ENCODE data around the gene WDR7.

The WDR7 gene

GRCh38 chr18:56953428-56954198 lies 302.5 kb downstream of the WDR7 start:
- DNase-seq: no peak

DNA sequence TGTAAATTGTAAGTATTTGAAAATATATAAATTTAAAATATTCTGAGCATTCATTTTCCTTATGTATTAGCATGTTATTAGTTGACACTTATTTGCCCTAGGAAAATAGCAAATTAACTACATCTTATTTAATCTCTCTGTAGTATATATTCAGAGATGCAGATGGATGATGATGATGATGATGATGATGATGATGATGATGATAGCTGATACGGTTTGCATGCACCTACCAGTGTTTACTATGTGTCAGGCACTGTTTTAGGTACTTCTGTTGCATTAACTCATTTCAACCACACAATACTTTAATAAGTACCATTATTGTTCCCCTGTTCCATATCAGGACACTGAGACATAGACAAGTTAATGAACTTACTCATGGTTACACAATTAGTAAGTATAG lies 304.3 kb downstream of the WDR7 start:
- DNase-seq: no peak

DNA sequence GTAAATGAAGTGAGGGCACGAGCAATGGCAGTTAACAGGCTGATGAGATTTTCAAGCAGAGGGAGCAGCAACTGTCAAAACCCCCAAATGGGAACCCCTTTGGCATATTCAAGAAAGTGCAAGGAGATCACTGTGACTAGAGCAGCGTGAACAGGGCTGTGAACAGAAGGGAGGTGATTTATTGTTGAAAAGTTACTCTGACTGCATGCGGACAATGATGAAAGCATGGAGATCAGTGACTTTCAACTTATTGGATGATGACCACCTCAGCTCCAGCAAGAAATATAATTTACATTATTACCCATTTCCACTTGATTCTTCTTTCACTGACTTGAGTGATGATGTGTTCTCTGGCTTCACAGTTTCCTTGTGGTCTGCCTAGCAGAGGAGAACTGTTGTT lies 308.0 kb downstream of the WDR7 start:
- no peak for DNase-seq

DNA sequence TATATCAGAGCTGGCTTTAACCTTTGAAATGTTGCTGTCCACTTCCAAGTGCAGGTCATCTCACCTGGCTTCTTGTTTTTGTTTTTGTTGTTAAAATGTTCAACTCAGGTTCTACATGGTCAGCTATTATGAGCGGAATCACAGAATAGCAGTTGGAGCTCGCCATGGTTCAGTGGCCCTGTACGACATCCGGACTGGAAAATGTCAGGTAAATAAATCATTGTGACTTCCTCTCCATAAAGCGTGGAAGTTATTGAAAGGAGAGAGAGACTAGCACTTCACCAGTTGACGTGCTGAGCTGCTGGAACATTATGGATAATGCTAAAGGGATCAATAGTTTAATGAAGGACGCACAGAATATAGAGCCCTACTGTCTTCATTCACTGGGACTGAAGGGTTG lies 311.2 kb downstream of the WDR7 start:
- no peak for DNase-seq

DNA sequence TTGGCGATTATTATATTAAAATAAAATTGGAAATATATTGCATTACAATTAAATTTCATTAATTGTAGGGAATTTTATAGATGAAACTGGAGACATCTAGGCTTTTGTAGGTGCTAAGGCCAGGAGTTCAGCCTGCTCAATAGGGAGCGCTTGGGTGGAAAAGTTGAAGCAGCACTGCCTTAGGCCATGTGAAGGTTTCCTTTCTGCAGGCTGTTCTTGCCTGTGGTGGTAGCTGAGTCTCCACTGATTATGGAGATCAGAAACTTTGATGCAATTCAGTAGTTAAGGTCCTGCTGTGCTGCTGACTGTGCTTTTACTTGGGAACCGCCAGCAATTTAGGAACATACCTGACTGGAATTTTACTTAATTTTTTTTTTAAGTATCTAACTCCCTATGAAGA lies 315.9 kb downstream of the WDR7 start:
- no peak for DNase-seq

- DNase-seq: no peak
Measured at GRCh38 chr18:56973487-56973886, 322.3 kb downstream of the WDR7 start.

- no peak for DNase-seq
Measured at GRCh38 chr18:56974141-56974540, 323.0 kb downstream of the WDR7 start.

DNA sequence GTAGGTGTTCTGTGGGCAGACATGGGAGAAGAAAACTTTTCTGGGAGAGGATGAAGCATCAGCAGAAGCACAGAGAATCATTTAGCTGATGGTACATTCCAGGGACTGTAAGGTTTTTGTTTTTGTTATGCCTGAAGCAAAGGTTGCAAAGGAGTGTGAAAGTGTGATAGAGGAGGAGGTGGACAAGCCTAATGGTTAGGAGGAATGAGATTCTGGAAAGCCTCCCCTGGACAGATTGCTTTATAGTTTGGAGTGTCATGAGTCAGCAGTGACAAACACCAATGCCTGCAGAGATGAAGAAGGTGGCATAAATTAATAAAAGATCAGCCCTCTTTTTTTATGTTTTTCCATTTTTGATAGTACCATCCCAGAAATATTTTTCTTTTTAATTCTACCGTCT lies 324.1 kb downstream of the WDR7 start:
- DNase-seq: no peak

DNA sequence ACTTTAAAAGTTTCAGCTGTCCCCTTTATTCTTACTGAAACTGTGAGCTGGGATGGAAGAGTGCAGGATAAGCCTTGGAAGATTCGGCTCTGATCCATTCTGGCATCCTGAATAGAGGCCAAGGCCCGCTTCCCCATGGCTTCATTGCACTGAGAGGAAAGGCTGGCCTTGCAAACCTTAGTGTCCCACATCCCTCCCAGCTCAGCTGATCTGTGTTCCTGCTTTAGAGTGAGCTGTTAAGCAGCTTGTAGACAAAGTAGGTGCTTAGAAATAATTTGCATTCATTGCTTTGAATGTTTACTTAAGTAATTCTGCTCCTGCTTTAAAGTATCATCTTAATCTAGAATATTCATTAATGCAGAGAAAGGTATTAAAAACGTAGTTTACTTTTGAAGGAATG lies 326.1 kb downstream of the WDR7 start:
- DNase-seq: no peak

DNA sequence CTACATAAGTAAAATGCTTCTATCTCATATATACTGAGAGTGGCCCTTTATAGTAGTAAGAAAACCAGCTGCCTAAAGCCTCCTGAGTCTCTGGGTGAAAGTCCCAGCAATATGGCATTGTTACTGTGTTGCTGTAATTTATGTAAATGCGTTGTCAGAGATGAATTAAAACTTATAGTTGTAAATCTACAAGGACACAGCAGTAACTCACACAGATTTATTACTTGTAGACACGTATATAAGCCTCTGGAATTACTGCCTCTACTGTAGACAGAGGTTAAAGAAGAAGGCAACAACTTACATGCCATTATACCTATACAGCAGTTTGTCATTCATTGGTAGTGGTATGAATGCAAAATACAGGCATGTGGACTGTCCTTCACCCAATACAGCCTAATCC lies 326.6 kb downstream of the WDR7 start:
- DNase-seq: no peak

DNA sequence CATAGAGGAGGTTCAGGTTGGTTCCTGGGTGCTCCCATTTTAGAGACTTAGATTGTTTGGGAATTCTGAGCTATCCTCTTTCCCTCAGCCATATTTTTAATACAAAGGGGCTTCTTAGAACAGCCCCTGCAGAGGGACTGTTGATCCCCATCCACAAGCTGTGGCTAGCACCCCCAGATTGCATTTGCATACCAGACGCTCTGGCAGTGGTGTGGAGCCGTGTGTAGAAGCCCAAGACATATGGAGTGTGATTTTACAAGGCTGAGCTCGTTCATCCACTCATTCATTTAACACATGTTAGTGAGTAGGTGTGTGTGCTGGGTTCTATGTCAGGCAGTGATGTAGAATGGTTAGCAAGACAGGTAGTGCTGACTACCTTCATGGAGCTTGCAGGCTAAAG lies 329.0 kb downstream of the WDR7 start:
- no peak for DNase-seq

DNA sequence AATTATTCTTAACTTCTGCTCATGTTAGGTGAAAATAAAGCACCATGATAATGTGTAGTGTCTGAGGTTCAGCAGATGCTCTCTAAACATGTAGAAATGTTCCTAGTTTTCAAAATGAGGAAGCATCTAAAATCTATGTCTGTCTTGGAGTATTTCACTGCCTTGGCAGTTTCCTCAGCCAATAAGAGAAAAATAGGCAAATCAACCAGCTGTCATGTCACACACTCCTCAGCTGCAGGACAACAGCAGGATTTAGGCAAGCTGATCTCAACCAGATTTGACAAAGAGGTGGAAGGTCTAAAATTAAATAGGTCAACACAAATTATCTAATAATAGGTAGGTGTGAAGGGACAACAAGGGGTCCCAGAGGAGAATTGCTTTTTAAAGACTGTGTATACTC lies 331.6 kb downstream of the WDR7 start:
- no peak for DNase-seq

- DNase-seq: no peak
Measured at GRCh38 chr18:56983275-56983992, 332.3 kb downstream of the WDR7 start.

DNA sequence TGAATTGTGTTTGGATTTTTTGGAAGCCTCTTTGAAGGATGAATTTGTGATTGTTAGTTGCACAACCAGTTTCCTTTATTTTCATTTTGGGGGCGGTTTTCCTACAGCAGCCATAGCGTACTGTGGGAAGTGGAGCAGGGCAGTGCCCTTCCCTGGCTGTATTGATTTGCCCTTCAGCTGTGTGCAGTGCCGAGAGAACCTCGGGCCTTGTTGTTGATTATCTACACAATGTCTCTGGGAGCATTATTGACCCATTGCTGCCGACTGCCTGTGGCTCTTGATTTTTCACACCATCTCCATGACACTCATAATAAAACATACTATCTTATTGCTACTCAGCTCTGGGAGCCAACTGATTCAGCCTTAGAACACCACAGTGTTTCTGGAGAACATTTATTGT lies 333.6 kb downstream of the WDR7 start:
- no peak for DNase-seq

DNA sequence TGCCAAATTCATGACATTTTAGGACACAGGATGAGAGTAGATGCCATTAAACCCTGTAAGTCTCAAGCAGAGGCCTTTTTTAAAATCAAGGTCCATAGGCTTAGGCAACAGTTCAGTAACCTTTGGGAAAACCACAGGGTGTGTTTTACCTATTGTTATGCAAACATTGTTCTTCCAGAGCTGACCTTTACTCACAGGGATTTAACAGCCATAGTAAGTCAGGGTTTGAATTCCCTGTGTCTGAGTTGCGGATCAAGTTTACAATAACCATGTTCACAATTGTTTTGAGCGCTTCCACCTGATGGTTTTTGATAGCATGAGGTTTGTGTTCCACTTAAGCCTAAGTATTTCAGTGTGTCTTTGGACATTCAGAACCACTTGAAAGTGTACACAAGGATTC lies 335.7 kb downstream of the WDR7 start:
- DNase-seq: no peak

- DNase-seq: no peak
Measured at GRCh38 chr18:56987236-56987635, 336.1 kb downstream of the WDR7 start.

GRCh38 chr18:56988022-56988421 lies 336.9 kb downstream of the WDR7 start:
- DNase-seq: no peak

DNA sequence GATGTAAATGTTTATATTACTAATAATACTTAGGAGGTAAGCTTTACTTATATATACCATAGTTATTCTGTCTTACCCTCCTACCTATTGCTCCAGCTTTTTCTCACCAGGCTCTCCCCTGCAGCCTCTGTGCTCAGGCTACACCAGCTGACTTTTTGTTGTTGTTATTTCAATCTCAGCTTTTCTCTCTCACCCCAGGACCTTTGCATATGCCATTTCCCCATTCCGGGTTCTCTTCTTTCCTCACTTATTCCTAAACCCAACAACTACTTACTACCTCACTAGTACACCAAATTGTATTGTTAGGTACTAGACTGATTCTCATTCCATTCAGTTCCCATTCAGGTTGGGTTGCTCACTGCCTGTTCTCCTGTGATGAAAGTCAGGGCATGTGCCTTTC lies 339.5 kb downstream of the WDR7 start:
- no peak for DNase-seq

- no peak for DNase-seq
Measured at GRCh38 chr18:56992777-56993176, 341.6 kb downstream of the WDR7 start.

GRCh38 chr18:56995579-56996188 lies 344.5 kb downstream of the WDR7 start:
- no peak for DNase-seq

DNA sequence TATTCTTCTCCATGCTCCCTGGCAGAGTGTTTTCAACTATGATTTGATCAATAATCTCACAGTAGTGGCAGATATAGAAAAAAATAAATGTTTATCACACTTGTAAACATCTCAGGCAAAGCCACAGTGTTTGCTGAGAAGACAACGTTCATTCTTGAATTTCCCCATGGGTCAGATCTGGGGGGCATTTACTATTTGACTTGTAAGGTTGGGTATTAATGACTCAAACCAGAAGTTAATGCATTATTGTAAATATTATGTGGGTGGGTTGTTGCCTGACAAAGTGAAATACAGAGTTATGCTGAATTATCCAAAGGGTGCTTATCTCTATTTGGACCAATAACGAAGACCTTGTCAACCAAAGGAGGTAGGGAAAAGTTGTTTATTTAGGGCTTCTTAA lies 346.0 kb downstream of the WDR7 start:
- DNase-seq: no peak

DNA sequence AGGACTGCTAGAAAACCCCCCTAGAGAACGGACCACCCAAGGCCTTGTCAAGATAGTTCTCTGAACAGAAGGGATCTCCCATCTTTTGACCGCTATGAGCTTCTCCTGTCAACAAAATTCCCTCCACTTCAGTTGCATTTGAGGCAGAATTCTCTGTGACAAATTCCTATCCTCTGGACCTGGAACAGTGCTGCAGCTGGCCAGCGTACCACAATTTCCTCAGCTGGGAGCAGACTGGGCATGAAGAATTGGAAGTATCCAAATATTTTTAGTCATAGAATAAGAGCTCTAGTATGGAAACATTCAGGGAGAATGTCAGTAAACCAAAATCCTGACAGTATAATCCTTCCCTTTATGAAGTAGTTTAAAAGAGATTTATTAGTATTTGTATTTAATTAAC lies 348.7 kb downstream of the WDR7 start:
- no peak for DNase-seq

- DNase-seq: no peak
Measured at GRCh38 chr18:57002627-57003026, 351.5 kb downstream of the WDR7 start.

- DNase-seq: no peak
Measured at GRCh38 chr18:57003342-57003741, 352.2 kb downstream of the WDR7 start.
